Measurements from ENCODE around the gene TARBP2.

TARBP2 gene

DNA sequence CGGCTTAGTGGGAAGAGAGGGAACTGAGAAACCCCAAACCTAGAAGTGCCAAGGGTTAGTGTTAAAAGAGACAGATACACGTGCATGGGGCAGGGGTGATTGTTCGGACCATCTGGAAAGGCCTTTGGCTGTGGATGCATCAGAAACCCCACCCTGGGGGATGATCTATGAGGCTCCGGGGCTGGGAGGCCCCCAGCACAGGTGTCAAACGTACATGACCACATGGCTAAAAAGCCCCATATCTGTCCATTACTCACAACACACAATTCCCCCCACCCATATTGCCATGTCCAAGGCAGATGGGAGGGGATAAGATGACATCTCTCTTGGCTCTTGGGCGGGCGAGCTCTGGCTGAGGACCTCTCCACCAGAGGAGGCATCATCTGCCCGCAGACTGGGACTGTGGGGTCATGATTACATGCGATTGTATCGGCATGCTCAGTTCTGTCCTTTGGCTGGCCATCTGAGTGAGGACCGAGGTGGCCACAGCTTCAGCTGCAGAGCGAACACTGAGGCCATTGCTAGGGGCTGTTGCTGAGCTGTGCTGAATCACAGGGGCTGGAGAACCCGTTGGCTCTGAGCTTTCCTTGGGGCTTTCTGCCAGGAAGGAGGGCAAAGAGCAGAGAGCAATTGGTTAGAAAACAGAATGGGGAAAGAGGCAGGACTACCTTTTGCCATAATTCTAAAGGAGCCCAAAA, 15.8 kb downstream of the TARBP2 start:
- no peak overlapping the region for H3K27ac ChIP-seq (ENCODE audit: low read depth, low read length, severe bottlenecking)
- peaks cover 95% of the 10 kb centered on the region for H3K36me3 ChIP-seq (ENCODE audit: control insufficient read depth, insufficient read depth, low read length)

DNA sequence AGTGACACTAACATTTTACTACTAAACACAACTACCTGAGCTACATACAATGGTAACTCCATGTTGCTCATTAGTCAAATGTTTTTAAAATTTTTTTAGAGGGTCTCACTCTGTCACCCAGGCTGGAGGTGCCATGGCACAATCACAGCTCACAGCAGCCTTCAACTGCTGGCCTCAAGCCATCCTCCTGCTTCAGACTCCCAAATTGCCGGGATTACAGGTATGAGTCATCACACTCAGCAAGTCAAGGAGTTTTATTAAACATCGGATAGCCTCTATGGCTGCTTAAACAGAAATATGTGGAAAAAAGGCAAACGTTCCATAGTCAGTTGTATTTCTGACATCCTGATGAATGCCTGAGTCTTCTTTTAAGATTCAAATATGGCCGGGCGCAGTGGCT, 17.3 kb downstream of the TARBP2 start:
- Histone ChIP-seq H3K27ac (ENCODE audit: low read depth, low read length, severe bottlenecking) (no peak overlapping the region), H3K4me3 (ENCODE audit: extremely low read depth, insufficient read depth, low read length, poor library complexity, severe bottlenecking) (no peak overlapping the region), H3K36me3 (ENCODE audit: control insufficient read depth, insufficient read depth, low read length) (peaks cover 95% of the 10 kb centered on the region), H3K4me1 (ENCODE audit: control insufficient read depth, insufficient read depth, low read length, poor library complexity, severe bottlenecking) (no peaks in the 10 kb centered on the region), H3K9me3 (ENCODE audit: control insufficient read depth, low read length) (no peaks in the 10 kb centered on the region)
- WGBS, 2 experiments (ENCODE audit: insufficient coverage in 2 of 2): 93 to 96% methylated on average over 5 of the region's 5 CpGs

More for the DNA sequence above, 15.8 kb downstream of the TARBP2 start:
- 92 to 94% methylated on average over 11 of the region's 13 CpGs for WGBS, 2 experiments (ENCODE audit: insufficient coverage in 2 of 2)
- Histone ChIP-seq H3K4me1 (ENCODE audit: control insufficient read depth, insufficient read depth, low read length, poor library complexity, severe bottlenecking) (no peaks in the 10 kb centered on the region), H3K9me3 (ENCODE audit: control insufficient read depth, low read length) (no peaks in the 10 kb centered on the region), H3K4me3 (ENCODE audit: extremely low read depth, insufficient read depth, low read length, poor library complexity, severe bottlenecking) (no peak overlapping the region)

DNA sequence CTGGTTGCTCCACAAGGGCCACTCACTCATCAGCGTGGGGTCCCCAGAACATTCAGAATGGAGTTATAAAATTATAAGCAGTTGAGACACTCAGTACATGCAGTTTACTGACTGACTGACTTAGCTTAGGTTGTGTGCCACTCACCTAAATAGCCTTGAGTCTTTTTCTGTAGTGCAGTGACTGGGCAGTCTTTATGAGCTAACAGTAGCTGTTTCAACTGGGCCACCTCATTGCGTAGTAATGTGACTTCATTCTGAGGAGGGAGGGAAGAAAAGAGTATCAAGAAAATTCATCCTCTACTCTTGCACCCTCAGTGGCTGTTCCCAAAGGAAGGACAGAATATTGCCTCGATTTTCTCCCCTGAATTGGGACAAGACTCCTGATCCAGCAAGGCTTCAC, 22.0 kb downstream of the TARBP2 start:
- 90 to 100% methylated on average over 1 to 2 of the region's 3 CpGs for WGBS, 2 experiments (ENCODE audit: insufficient coverage in 2 of 2)
- no peaks in the 10 kb centered on the region for H3K4me1 ChIP-seq (ENCODE audit: control insufficient read depth, insufficient read depth, low read length, poor library complexity, severe bottlenecking)
- H3K9me3 ChIP-seq (ENCODE audit: control insufficient read depth, low read length): no peaks in the 10 kb centered on the region
- no peak overlapping the region for H3K4me3 ChIP-seq (ENCODE audit: extremely low read depth, insufficient read depth, low read length, poor library complexity, severe bottlenecking)
- H3K27ac ChIP-seq (ENCODE audit: low read depth, low read length, severe bottlenecking): no peak overlapping the region
- peaks cover 79% of the 10 kb centered on the region for H3K36me3 ChIP-seq (ENCODE audit: control insufficient read depth, insufficient read depth, low read length)

DNA sequence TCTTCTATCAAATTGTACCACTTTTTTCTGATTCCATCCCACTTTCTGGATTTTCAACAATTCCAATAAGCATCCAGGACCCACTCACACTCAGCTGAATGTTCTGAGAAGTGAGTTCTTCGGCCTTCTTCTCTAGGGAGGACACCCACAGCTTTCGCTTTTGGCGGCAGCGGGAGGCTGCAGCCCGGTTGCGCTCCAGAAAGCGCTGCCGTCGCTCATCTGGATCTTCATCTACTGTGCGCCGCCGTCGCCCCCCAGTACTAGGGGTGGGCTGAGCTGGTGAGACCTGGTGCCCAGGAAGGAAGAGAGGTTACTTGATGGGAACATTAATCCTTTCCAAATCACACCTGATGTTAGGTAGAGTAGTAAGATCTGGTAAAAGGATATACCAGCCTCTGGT, 23.4 kb downstream of the TARBP2 start:
- WGBS, 2 experiments (ENCODE audit: insufficient coverage in 2 of 2): 97 to 98% methylated on average over 6 to 7 of the region's 13 CpGs
- Histone ChIP-seq H3K36me3 (ENCODE audit: control insufficient read depth, insufficient read depth, low read length) (peaks cover 77% of the 10 kb centered on the region), H3K27ac (ENCODE audit: low read depth, low read length, severe bottlenecking) (no peak overlapping the region), H3K9me3 (ENCODE audit: control insufficient read depth, low read length) (no peaks in the 10 kb centered on the region), H3K4me3 (ENCODE audit: extremely low read depth, insufficient read depth, low read length, poor library complexity, severe bottlenecking) (no peak overlapping the region), H3K4me1 (ENCODE audit: control insufficient read depth, insufficient read depth, low read length, poor library complexity, severe bottlenecking) (no peaks in the 10 kb centered on the region)

DNA sequence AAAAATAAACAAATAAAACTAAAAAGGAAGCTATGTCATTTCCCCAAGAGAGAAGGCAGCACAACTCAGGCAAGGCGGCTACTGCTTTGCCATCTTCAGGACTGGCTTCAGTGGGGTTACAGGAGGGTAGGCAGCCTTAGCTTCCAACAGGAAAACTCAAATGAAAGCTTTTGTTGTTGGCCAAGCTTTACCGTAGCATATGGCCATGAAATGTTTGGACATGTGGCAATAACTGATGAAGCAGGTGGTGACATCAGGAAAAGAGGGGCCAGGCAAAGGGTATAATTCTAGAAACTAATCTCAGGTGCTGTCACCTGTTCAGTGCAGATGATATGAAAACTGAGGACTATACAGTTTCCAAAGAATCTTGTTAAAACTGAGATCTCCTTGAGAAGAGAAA, 29.0 kb downstream of the TARBP2 start:
- WGBS, 2 experiments (ENCODE audit: insufficient coverage in 2 of 2): 97 to 100% methylated on average over 1 to 2 of the region's 2 CpGs
- peaks cover 83% of the 10 kb centered on the region for H3K36me3 ChIP-seq (ENCODE audit: control insufficient read depth, insufficient read depth, low read length)
- no peaks in the 10 kb centered on the region for H3K9me3 ChIP-seq (ENCODE audit: control insufficient read depth, low read length)
- no peak overlapping the region for H3K4me3 ChIP-seq (ENCODE audit: extremely low read depth, insufficient read depth, low read length, poor library complexity, severe bottlenecking)
- H3K27ac ChIP-seq (ENCODE audit: low read depth, low read length, severe bottlenecking): no peak overlapping the region
- no peaks in the 10 kb centered on the region for H3K4me1 ChIP-seq (ENCODE audit: control insufficient read depth, insufficient read depth, low read length, poor library complexity, severe bottlenecking)

DNA sequence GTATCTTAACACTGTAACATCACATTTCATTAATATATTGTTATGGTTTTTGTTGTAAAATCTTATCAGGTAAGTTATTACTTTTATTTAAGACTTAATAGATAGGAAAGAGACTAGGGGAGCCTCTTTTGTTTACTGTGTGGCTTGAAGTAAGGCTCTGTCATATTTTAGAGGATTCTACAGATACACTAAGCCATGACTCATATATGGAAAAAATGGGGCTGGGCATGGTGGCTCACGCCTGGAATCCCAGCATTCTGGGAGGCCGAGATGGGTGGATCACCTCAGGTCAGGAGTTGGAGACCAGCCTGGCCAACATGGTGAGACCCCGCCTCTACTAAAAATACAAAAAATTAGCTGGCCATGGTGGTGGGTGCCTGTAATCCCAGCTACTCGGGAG, 29.8 kb downstream of the TARBP2 start:
- Histone ChIP-seq H3K4me3 (ENCODE audit: extremely low read depth, insufficient read depth, low read length, poor library complexity, severe bottlenecking) (no peak overlapping the region), H3K27ac (ENCODE audit: low read depth, low read length, severe bottlenecking) (no peak overlapping the region), H3K4me1 (ENCODE audit: control insufficient read depth, insufficient read depth, low read length, poor library complexity, severe bottlenecking) (no peaks in the 10 kb centered on the region), H3K36me3 (ENCODE audit: control insufficient read depth, insufficient read depth, low read length) (peaks cover 86% of the 10 kb centered on the region), H3K9me3 (ENCODE audit: control insufficient read depth, low read length) (no peaks in the 10 kb centered on the region)
- 88 to 100% methylated on average over 1 to 4 of the region's 4 CpGs for WGBS, 2 experiments (ENCODE audit: insufficient coverage in 2 of 2)

DNA sequence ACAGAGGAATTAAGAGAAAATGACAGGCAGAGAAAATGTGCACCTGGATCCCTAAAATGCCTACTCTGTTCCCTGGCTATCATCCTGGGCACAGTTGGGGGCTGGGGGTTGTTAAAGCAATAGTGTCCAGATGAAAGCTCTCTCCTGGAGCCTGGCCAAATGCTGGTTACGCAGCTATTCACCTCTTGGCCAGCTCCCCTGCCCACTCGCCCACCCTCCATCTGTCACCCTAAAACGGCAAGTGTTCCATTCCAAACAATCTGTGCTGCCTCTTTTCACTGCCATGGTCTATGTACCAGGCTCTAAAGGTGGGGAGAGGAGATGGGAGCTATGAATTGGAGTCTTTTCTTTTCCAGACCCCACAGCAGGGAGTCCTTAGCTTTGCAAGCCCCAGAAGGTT, 30.9 kb downstream of the TARBP2 start:
- Histone ChIP-seq H3K4me3 (ENCODE audit: extremely low read depth, insufficient read depth, low read length, poor library complexity, severe bottlenecking) (no peak overlapping the region), H3K27ac (ENCODE audit: low read depth, low read length, severe bottlenecking) (no peak overlapping the region), H3K9me3 (ENCODE audit: control insufficient read depth, low read length) (no peaks in the 10 kb centered on the region), H3K4me1 (ENCODE audit: control insufficient read depth, insufficient read depth, low read length, poor library complexity, severe bottlenecking) (no peaks in the 10 kb centered on the region), H3K36me3 (ENCODE audit: control insufficient read depth, insufficient read depth, low read length) (peaks cover 90% of the 10 kb centered on the region)
- 90 to 100% methylated on average over 1 to 3 of the region's 3 CpGs for WGBS, 2 experiments (ENCODE audit: insufficient coverage in 2 of 2)

DNA sequence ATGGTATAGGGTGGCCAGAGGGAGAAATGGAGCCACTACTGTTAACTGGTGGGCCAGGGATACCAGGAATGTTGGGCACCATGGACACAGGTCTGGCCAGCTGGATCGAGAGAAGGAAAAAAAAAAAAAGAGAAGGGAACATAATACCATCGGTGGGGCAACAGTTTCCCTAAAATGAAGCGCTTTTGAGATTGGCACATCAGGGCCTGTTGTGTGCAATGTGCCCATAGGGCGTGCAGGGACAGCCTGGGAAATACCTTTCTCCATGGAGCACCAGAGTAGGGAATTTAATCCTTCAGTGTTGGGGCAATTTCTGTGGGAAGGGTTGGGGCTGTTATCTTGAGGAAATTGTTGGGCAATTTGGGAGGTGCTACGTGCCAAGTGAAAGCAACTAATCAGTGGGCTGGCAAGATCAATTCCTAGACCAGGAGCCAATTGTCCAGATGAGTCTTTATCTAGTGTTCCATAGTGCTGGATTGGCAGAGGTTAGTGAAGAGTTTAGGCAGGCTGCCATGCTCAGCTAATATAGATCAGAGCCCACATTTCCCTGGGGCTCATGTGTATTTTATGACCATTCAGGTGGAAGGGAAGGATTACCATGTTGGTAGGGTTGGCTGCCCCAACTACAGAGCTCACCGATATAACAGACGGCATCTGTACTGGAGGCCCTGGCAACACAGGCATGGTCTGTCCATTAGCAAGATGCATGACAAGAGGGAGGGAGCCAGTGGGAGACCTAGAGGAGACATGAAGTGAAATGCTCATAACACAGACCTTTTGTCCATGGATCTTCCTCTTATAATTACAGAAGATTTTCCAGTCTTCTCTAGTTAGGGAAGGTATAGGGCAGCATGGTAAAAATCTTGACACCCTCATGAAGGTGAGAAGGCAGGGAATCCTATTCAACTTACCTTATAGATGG, 31.7 kb downstream of the TARBP2 start:
- no peaks in the 10 kb centered on the region for H3K4me1 ChIP-seq (ENCODE audit: control insufficient read depth, insufficient read depth, low read length, poor library complexity, severe bottlenecking)
- no peaks in the 10 kb centered on the region for H3K9me3 ChIP-seq (ENCODE audit: control insufficient read depth, low read length)
- WGBS, 2 experiments (ENCODE audit: insufficient coverage in 2 of 2): 89 to 95% methylated on average over 5 to 7 of the region's 7 CpGs
- no peak overlapping the region for H3K4me3 ChIP-seq (ENCODE audit: extremely low read depth, insufficient read depth, low read length, poor library complexity, severe bottlenecking)
- peaks cover 90% of the 10 kb centered on the region for H3K36me3 ChIP-seq (ENCODE audit: control insufficient read depth, insufficient read depth, low read length)
- no peak overlapping the region for H3K27ac ChIP-seq (ENCODE audit: low read depth, low read length, severe bottlenecking)

DNA sequence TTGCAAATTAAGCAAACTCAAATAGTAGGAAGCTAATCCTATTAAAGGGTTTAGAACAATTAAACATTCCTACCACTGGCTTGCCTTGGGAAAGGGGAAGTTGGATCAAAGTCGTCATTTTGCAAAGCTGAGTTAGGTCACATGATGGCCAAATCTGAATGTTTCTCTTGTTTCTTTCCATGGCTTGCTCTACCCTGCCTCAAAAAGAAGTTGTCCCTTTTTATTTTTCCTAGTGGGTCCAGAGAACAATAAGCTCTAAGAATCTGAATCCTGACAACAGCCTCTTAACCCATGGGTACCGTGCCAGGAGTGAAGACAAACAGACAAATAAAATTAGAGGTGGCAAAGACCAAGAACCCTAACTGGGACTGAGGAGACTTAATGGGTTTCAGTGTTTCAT, 32.4 kb downstream of the TARBP2 start:
- no peak overlapping the region for H3K4me3 ChIP-seq (ENCODE audit: extremely low read depth, insufficient read depth, low read length, poor library complexity, severe bottlenecking)

DNA sequence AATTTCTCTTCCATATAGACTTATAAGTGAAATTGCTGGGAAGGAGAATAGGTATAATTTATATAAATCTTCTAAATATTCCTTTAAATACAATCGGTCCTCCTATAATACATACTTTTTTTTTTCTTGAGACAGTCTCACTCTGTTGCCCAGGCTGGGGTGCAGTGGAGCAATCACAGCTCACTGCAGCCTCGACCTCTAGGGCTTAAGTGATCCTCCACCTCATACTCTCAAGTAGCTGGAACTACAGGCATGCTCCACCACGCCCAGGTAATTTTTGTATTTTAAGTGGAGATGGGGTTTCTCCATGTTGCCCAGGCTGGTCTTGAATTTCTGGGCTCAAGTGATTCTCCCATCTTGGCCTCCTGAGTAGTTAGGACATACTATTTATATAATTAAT, 35.9 kb downstream of the TARBP2 start:
- H3K4me3 ChIP-seq (ENCODE audit: extremely low read depth, insufficient read depth, low read length, poor library complexity, severe bottlenecking): no peak overlapping the region
- WGBS, 2 experiments (ENCODE audit: insufficient coverage in 2 of 2): 100% methylated on average over 1 of the region's 3 CpGs; no CpG with 5 or more reads in 1 of the 2 experiments
- no peak overlapping the region for H3K27ac ChIP-seq (ENCODE audit: low read depth, low read length, severe bottlenecking)
- peaks cover 83% of the 10 kb centered on the region for H3K36me3 ChIP-seq (ENCODE audit: control insufficient read depth, insufficient read depth, low read length)
- H3K4me1 ChIP-seq (ENCODE audit: control insufficient read depth, insufficient read depth, low read length, poor library complexity, severe bottlenecking): no peaks in the 10 kb centered on the region
- H3K9me3 ChIP-seq (ENCODE audit: control insufficient read depth, low read length): no peaks in the 10 kb centered on the region

More for the DNA sequence above, 32.4 kb downstream of the TARBP2 start:
- Histone ChIP-seq H3K9me3 (ENCODE audit: control insufficient read depth, low read length) (no peaks in the 10 kb centered on the region), H3K27ac (ENCODE audit: low read depth, low read length, severe bottlenecking) (no peak overlapping the region), H3K4me1 (ENCODE audit: control insufficient read depth, insufficient read depth, low read length, poor library complexity, severe bottlenecking) (no peaks in the 10 kb centered on the region), H3K36me3 (ENCODE audit: control insufficient read depth, insufficient read depth, low read length) (peaks cover 90% of the 10 kb centered on the region)
- 100% methylated on average over 1 of the region's 2 CpGs for WGBS, 2 experiments (ENCODE audit: insufficient coverage in 2 of 2)

Data from mesodermal cell (in vitro differentiated cells).